ENCODE data around the gene PIK3R5.
A peak's percentile ranks its signal among the peaks of the same experiment; 100 is the strongest.

Gene PIK3R5

DNA sequence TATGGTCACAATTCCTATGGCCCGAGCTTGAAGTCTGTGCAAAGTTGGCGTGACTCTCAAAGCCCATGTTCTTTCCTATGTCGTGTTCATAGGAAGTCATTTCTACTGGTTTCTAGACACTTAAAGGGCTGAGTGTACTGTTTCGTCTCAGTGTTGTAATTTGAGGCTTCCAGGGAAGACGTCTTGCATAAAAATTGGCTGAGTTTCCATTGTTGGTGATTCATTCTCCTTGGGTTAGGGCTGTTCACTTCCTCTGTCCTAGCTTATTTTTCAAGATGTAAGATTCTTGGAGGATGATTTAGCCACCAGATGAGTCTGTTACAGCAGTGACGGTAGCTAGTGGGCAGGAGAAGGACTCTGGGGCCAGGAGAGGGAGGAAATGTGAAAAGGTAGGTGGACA lies 43.1 kb downstream of the PIK3R5 start:
- peak; percentile 98 for DNase-seq

GRCh38 chr17:8921147-8921546 lies 44.4 kb downstream of the PIK3R5 start:
- peak; percentile 25 for DNase-seq

DNA sequence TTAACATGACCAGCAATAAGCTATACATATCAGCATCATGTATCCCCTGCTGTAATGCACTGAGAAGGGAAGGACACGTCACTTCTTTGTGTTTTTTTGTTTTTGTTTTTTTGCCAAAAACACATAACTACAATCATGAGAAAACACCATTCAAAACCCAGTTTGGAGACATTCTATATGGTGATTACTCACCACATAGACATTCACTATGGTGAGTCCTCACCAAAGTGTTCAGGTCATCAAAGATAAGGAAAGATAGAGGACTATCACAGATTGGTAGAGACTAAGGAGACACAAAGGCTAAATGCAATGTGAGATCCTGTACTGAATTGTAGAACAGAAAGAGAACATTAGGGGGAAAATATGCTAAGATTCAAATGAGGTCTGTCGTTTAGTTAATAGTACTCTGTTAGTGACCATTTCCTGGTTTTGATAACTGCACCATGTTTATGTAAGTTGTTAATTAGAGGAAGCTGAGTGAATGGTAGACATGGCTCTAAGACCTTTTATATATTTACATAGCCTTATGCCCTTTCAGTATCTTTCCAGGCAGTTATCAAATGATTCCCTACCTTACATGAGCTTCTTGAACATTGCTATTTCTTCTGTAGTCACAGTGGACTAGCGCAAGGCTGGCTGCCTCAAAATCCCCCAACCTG lies 46.6 kb downstream of the PIK3R5 start:
- peak; percentile 35 for DNase-seq

DNA sequence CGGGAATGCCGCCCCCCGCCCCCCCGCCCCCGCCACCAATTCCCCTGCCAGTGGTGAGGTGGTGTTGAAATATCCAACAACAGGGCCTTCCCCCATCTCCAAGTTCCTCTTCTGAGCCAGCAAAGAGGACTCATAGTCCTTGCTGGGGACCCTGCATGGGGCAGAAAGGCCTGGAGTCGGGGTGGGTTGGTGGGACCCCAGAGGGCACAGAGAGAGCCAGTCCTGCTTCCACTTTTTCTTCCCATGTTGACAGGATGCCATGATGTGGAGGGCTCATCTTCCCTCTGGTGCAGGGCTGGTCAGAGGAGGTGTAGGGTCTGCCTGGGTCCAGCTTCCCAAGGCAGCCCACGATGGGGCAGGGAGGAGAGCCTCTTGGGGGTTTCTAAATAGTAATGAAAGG lies 49.0 kb downstream of the PIK3R5 start:
- peak; percentile 86 for DNase-seq

DNA sequence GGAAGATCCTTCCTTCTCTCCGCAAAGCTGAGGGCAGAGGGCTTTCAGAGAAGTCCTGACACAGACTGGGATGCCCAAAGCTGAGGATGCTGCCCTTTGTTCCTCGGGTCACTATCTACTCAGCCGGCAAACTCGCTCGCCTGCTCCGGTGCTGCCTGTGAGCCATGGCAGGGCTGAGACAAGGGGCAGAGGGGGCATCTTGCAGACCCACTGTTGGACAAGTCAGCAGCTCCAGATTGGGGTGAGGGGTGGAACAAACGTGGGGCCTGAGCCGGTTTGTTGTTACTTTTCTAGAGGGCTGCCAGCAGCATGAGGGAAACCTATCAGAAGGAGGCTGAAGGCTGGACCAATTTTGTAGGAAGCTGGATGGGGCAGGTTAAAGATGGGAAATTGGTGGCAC lies 51.0 kb downstream of the PIK3R5 start:
- DNase-seq: no peak

DNA sequence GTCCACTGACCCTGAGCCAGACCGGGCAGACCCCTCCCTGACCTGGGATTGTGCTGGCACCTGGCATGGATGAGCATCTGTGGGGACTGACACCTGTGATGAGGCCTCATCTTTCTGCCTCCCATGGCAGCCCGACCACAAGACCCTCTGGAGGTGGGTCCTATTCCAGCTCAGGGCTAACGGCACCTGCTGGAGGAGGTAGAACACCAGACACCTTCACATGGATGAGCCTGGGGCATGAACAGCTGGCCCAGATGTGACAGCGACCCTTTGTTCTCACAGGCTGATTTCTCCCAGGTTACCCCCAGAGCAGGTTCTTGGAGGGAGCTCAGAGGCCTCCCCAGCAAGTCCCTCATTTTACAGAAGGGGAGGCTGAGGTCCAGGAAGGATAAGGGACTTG lies 51.6 kb downstream of the PIK3R5 start:
- DNase-seq: no peak

DNA sequence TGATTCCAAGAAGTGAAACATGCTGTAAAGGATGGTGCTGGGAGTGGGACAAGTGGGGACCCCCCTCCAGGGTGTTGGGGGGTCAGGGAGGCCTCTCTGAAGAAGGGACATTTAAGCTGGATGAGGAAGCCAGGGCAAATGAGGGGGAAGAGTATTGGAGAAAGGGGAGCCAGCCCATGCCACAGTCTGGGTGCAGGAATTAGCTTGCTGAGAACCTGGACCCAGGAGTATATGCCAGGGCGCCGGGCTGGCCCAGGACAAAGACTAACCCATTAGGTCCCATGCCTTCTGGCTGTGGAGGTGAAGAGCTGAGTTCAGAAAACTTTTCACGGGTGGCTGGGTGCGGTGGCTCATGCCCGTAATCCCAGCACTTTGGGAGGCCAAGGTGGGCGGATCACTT lies 52.4 kb downstream of the PIK3R5 start:
- no peak for DNase-seq

DNA sequence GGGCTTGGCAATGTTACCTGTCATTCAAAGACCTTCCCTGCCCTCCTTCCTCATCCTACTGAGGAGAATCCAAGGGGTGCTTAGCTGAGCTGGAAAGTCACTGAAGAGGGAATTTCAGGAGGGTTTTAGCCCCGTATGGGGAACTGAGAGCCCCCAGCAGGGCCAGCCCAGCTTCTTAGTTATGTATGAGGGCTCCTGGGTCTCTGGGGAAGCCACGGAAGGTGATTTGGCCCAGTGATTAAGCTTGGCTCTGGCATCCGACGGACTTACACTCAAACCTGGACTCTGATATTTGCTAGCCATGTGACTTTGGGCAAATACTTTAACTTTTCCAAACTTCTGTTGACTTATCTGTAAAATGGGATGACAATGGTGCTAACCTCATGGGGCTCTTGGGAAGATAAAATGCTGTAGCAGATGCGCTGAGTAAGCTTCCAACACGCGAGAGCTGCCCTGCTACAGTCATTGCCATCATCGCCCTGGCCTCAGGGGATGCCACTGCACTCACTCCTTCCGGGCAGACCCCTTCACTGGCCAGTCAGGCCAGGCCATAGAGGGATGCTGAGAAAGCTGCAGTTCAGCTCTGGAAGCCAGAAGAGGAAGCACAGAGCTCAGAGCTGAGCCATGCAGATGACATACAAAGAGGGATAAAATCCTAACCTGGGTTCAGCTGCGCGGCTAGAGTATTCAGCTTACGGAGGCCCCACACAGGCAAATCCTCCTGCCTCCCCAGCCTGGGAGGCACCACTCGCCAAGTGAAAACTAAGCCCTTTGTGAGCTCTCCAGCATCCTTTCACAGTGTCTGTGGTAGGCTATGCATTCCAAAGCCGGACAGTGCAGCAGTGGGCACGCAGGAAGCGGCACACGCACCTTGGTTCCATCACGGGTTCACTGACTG lies 53.2 kb downstream of the PIK3R5 start:
- no peak for DNase-seq

DNA sequence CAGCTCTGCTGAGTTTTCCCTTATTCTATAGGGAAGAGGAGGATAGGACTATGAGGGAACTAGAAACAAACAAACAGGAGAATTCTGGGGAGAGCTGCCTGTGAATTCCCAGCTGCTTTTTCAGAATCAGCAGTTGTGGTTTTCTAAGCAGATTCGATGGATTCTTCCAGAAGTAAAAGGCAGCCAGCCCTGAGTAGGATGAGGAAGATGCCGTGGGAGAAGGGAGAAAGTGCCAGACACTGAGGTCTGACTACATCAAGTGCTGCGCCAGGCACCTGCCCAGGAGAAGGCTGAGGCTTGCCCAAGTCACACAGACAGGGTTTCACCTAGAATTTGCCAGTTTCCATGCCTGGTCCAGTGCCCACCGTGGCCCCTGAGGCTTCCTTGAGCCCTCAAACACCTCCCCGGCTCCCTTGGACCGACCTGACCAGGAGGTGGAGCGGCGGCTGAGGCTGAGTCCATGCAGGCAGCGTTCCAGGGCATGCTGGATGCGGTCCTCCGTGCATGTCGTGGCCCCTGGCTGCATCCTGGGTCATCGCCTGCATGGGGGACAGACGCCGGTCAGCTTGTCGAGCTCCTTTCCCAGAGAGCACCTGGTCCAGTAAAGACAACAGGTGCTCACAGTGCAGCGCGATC lies 54.4 kb downstream of the PIK3R5 start:
- no peak for DNase-seq

- DNase-seq: peak; percentile 72
These were observed 55.8 kb downstream of the PIK3R5 start for GRCh38 chr17:8909586-8910270.

- DNase-seq: no peak
These were observed 60.2 kb downstream of the PIK3R5 start for GRCh38 chr17:8905331-8905730.

DNA sequence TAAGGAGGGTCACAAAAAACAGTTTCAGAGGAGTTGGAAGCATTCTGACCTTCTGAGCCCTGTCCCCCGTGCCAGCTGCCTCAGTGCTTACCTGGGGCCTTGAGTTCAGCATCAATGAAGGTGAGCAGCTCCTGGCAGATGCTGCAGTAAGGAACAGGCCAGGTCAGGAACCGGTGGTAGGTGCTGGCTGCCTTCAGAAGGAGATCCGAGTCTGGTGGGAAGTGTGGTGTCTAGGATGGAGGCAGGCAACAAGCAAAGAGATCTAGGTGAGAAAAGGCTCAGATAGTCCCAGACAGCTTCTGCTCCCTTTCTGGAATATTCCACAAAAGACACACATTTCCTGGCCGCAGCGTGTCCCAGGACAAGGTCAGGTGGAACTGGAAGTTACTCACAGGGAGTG lies 60.8 kb downstream of the PIK3R5 start:
- no peak for DNase-seq

DNA sequence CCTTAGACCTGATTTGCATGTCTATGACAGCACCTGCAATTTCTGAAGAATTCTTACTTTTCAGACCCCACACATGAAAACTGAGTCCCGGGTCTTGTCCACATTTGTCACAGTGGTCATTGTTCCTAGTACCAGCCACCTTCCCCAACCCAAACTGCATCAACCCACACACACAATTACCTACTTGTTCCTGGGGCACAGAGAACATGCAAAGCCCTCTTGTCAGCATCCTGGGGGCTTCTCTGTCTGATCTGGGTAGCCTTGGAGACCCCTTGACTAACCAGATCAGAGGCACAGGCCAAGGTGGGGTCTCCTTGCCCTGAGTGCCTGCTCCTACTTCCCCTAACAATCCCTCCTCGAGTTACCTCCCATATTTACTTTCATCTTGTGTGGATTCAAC lies 61.3 kb downstream of the PIK3R5 start:
- DNase-seq: no peak

GRCh38 chr17:8900626-8901585 lies 64.6 kb downstream of the PIK3R5 start:
- DNase-seq: no peak

DNA sequence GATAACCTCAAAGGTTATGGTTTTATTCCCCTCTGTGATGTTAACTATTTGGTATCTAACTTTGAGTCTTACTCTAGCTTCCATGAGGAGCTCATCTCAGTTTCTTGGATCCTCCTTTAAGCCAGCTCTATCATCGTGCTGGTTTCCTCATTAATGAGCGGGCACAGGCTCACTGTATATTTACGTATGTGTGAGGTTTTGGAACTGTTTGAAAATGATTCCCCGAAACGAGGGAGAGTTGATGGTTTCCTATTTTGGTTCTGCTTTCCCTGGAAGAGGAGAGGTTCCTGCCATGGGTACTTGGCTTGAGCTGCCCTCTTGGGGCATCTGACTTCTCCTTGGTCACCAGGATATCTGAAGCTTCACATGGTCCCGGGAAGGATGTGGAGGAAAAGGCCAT lies 65.3 kb downstream of the PIK3R5 start:
- DNase-seq: no peak

DNA sequence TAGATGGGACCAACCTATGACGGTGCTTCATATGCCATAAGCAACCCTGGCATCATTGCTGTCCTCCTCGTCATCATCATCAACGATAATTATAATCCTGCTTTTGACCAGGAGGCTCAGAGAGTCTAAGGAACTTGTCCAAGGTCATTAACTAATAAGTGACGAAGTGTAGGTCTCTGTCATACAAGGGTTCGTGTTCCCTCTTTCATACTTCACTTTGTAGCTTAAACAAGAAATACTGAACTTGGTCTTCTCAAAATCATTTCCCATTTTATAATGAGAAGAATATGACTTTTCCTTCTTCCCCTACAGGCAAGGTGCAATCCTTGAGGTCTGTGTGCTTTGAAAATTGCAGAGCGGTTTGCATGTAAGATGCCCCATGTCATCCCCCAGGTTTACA lies 66.9 kb downstream of the PIK3R5 start:
- DNase-seq: peak; percentile 19

DNA sequence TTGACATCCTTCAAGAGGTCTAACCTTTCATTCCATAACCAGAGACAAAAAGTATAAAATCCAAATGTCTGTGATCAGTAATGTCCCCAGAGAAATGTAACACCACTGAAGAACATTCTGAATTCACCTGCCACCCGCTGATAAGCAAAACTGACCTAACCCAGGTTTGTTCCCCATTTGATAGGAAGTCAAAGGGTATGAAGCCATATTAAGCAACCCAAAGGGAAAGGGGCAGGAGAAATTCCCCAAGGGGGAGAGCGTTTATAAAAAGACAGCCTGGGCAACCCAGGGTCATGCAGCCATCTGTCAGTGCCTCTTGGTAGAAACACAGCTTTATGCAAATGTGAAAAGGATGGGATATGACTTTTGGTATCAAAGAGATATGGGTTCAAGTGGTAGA lies 67.4 kb downstream of the PIK3R5 start:
- no peak for DNase-seq

DNA sequence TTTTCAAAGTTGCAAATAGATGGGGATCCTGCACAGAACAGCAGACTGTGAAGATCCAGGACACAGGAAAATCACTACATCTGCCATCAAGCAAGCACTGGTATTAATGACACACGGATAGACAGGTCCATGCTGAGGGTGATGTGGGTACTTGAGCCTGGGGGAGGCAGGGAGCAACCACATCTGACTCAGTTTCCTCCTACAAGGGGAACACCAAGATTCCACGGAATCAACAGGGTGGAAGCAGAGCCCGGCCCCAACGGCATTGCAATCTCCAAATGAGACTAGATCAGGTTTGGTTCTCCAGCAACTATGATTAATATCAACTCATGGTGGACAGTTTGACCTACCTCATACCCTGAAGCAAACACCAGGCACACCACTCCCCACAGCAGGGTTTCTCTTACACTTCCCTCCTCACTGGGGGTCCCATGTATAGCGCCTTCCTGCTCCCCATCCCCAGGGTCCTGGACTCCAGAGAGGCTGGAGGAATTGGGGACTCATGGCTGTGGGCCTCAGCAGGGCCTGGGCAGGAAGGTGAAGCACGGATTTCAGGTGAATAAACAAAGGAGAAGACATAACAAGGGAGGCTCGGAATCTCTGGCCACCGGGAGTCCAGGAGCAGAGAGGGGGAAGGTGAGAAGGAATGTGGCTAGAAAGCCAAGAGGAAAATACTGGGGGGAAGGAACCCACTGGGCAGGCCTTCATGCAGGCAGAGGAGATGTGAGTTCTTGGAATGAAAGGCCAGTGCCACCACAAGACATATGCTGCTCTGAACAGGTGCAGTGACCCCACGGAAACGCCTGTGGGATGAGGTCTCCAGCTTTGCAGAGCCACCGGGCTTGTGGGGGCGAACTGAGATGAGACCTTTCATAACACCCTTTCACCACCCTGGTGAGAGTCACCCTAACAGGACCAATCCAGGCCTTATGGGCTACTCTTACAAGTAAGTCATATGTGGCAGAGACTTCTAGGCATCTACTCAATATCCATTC lies 68.6 kb downstream of the PIK3R5 start:
- DNase-seq: no peak

DNA sequence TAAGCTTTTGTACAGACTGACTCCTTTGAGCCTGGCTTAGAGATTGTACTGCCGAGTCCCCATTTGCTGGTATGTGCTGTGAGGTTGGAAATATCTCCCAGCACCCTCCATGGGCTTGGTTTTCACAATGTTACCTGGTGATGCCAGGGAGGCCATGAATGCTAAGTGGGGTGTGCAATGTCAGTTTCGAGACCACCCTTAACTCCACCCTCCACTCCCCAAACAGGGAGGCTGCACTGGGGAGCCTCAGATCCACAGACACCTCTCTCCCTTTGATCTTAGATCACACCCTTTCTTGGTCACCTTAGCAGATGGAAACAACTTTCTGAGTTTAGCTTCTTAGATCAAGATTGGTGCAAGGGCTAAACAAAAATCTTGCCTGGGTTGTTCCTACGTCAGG lies 69.4 kb downstream of the PIK3R5 start:
- DNase-seq: no peak

DNA sequence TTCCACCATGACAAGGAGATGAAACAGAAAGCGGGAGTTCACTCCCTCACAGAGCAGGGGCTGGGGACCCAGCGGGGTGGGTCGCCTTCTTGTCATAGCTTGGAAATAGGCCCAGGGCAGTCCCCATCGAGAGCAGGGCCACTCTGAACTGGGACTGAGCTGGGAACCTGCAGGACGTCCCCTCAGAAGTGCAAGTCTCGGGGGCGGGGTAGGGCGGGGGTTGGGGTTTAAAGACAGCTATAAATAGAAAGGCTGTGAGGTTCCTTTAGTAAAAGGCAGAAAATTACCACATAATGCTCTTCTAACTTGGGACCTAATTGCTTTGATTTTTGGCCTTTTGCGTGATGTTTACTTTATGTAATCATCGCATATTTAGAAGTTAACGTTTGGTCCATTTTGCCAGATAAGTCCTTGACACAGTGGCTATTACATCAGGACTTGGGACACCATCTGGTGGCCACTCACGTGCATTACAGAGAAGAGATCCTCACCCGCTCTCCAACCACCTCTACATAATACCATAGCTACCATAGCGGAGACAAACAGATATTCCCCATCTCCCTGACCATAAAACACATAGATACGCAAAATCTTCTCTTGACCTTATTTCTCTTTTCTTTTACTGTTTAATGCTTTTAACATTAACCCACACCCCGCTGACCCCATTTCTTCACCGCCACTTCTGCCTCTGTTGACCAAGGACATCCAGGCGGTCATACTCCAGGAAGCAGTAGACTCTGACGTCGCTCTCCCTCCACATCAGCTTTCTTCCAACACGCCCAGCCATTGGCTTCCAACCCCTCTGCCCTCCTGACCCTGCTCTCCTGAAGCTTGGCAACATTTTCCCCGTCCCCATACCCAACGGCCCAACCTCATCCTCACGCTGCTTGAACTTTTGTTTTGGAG lies 70.6 kb downstream of the PIK3R5 start:
- DNase-seq: peak; percentile 60

Data from inflammatory macrophage treated with lipopolysaccharide for 4 hours (primary cell).